Left forelimb (tissue), 1 donor: ENCODE measurements around the gene DPH6.
"Not testable (repeated sequence)": the region's sequence is repeated elsewhere in the genome, so short reads cannot be mapped to it uniquely, and the experiment has no call there.

Experiments used
- DNase-seq: peaks from one replicate; pipeline ENCODE4 v3.0.0-alpha.2; 2018; ENCODE audit warnings: low spot score

DPH6 gene

DNA sequence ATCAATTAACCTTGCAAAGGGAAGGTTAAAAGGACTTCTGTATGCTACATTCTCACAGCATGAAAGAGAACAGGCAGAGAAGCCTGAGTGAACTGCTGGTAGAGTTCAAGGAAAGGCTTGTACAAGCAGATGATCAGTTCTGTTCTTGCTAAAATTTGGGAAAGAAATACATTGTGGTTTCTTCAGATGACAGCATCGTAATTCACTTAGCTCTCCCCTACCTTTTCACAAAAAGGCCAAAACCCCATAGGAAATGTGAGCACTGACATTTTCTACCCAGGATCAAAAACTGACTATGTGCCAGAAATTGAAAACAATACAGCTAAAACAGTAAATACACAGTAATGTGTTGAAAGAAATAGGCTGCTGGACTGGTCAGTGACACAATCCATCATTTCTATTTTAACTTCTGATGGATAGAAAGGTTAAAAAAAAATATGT, 216.4 kb downstream of the DPH6 start:
- no peak for DNase-seq

DNA sequence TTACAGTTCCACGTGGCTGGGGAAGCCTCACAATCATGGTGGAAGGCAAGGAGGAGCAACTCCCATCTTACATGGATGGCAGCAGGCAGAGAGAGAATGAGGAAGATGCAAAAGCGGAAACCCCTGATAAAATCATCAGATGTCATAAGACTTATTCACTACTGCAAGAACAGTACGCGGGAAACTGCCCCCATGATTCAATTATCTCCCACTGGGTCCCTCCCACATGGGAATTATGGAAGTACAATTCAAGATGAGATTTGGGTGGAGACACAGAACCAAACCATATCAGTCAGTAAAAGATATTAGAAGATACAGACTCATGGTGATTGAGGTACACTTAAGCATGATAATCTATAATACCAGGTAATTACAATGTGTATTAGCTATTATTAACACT, 217.1 kb downstream of the DPH6 start:
- not testable (repeated sequence) for DNase-seq

DNA sequence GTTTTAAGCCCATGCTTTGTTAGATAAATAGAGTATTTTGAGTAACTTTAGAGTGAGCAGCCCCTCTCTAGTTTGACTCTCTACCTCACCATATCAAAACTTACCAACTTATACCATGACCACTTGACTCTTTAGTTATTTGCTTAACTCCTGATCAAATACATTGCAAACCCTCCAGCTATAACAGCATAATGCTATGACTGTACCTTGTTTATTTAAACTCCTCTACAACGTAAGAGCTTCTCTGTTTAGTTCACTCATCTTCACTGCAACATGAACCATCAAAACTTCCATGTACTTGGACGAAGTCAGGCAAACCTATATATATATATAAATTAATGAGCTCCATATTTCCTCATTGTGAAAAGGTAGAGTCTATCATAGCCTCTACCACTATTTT, 218.2 kb downstream of the DPH6 start:
- DNase-seq = no peak

DNA sequence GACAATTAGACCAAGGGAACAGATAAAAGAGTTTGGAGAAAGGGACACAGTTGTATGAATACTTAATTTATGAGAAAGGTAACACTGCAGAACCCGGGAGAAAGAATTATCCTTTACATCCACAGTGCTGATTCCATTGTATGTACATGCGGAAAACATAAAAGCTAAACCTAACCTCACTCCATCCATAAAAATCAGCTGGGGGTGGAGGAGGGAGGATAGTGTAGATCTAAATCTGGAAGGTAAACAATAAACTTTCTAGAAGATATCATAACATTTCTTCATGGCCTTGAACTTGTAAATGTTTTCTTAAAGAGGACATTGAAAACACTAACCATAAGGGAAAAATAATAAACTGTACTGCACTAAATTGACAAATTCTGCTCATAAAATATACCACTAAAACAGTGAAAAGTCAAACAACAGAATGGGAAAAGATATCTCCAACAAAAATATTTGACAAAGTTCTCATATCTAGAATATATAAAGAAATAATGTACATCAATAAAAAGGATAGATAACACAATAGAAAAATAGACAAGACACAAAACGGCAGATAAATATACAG, 220.5 kb downstream of the DPH6 start:
- DNase-seq = no peak

DNA sequence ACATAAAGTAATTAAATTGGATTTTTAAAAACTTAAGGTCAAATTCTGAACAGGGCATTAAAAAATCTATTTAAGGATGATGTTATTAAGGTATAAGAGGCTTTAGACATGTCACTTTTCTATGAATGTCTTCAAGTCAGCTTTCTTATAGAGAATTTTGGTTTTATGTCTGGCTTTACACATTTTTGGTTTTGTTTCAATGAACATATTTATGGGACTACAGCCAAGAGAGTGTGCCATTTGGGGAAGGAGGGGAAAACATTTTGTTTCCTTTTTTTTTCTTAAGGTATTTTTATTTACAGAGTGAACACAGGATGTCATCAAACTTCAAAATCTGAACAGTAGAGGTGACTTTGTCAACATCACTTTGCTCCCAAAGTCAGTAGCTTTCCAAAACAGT, 222.8 kb downstream of the DPH6 start:
- DNase-seq = no peak

DNA sequence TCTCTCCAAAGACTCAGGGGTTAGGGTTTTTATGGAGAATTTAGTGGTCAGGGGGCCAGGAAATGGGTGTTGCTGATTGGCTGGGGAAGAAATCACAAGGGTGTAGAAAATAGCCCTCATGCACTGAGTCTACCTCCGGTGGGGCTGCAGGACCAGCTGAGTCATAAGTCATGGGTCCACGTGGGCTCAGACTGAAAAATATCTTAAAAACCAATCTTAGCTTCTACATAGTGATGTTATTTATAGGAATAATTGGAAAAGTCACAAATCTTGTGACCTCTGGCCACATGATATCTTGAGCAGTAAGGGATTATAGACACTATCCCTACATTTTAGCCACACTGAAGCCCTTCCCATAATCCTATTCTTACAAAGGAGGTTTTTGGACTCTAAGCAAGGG, 224.0 kb downstream of the DPH6 start:
- no peak for DNase-seq

DNA sequence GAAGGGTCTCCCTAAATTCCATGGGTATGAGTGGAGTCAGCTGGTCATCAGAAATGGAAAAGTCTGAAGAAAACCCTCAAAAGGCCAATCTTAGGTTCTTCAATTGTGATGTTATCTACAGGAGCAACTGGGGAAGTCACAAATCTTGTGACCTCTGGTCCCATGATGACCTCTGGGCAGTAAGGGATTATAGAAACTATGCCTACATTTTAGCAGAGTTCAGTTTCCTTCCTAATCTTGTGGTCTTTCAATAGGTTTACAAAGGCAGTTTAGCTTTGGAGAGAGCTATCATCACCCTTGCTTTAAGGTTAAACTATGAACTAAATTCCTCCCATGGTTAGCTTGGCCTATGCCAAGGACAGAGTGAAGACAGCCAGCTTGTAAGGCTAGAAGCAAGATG, 225.1 kb downstream of the DPH6 start:
- DNase-seq = no peak
